Keratinocyte (primary cell): ENCODE measurements around the gene SKIDA1. TPM values are rescaled to one million over a fixed set of nuclear protein-coding genes. Genes with fewer than 3 reads are reported as not detected.
A peak's percentile ranks its signal among the peaks of the same experiment; 100 is the strongest.

Experiments
- DNase-seq: peaks from one replicate; pipeline ENCODE4 v3.0.0-alpha.2; 2011; ENCODE audit warnings: low read depth, missing footprints, low spot score
- FAIRE-seq: peaks from 2 replicates; lab custom pipeline; 2011; peaks lifted over from hg19 to GRCh38; lab: Jason Lieb, UNC
- H2AFZ ChIP-seq: 2 replicates; pipeline ENCODE4 v1.6.0; 2012; ENCODE audit warnings: low read length, control low read depth, inconsistent platforms; ENCODE audit not compliant: control insufficient read depth
- H3K27ac ChIP-seq: 2 replicates; pipeline ENCODE4 v1.5.1; 2011; ENCODE audit warnings: low read length; ENCODE audit not compliant: control insufficient read depth, insufficient read depth
- H3K27me3 ChIP-seq: 3 replicates; pipeline ENCODE4 v1.6.0; 2011; ENCODE audit warnings: low read length; ENCODE audit not compliant: control insufficient read depth, insufficient read depth; ENCODE audit errors: extremely low read depth
- H3K36me3 ChIP-seq, 2 experiments: 2 replicates in 1 of 2; 3 replicates in 1 of 2; pipeline ENCODE4 v1.5.1; 2011; ENCODE audit warnings: low read length in 2 of 2, mild to moderate bottlenecking in 1 of 2; ENCODE audit not compliant: control insufficient read depth in 2 of 2, insufficient read depth in 2 of 2; ENCODE audit errors: extremely low read depth in 1 of 2
- H3K4me1 ChIP-seq: 3 replicates; pipeline ENCODE4 v1.5.1; 2011; ENCODE audit warnings: low read length; ENCODE audit not compliant: control insufficient read depth, insufficient read depth; ENCODE audit errors: extremely low read depth
- H3K4me2 ChIP-seq: 3 replicates; pipeline ENCODE4 v1.6.0; 2011; ENCODE audit warnings: low read depth, low read length; ENCODE audit not compliant: control insufficient read depth, insufficient read depth; ENCODE audit errors: extremely low read depth
- H3K4me3 ChIP-seq, 3 experiments: fragments of 200-600 bp in 1 of 3; sonication (generic) in 1 of 3; 2 replicates in 2 of 3; 3 replicates in 1 of 3; pipeline ENCODE4 v1.5.1; 2011 to 2016; ENCODE audit warnings: low read length in 3 of 3, mild to moderate bottlenecking in 3 of 3, control low read depth in 2 of 3, inconsistent platforms in 1 of 3, low read depth in 1 of 3, mixed read lengths in 1 of 3, mixed run types in 1 of 3, moderate library complexity in 1 of 3; ENCODE audit not compliant: control insufficient read depth in 2 of 3, insufficient read depth in 2 of 3; ENCODE audit errors: extremely low read depth in 1 of 3
- H3K79me2 ChIP-seq: 2 replicates; pipeline ENCODE4 v1.6.0; 2012; ENCODE audit warnings: low read length; ENCODE audit not compliant: control insufficient read depth, insufficient read depth
- H3K9ac ChIP-seq: 3 replicates; pipeline ENCODE4 v1.6.0; 2011; ENCODE audit warnings: low read length; ENCODE audit not compliant: control insufficient read depth, insufficient read depth; ENCODE audit errors: extremely low read depth
- H3K9me1 ChIP-seq: 3 replicates; pipeline ENCODE4 v1.6.0; 2011; ENCODE audit warnings: low read length; ENCODE audit not compliant: control insufficient read depth, insufficient read depth; ENCODE audit errors: extremely low read depth
- H3K9me3 ChIP-seq: 2 replicates; pipeline ENCODE4 v1.5.1; 2012; ENCODE audit warnings: low read depth, low read length; ENCODE audit not compliant: control insufficient read depth
- H4K20me1 ChIP-seq: 3 replicates; pipeline ENCODE4 v1.6.0; 2011; ENCODE audit warnings: low read length; ENCODE audit not compliant: control insufficient read depth, insufficient read depth; ENCODE audit errors: extremely low read depth
- CTCF ChIP-seq, 3 experiments: IDR thresholded peaks in 1 of 3; conservative IDR thresholded peaks in 1 of 3; optimal IDR thresholded peaks in 1 of 3; 2 replicates in 2 of 3; 3 replicates in 1 of 3; pipeline versions ENCODE3 to v1.5.1; 2011; ENCODE audit warnings: low read length in 3 of 3, mild to moderate bottlenecking in 3 of 3, moderate library complexity in 2 of 3, control low read depth in 1 of 3, inconsistent platforms in 1 of 3; ENCODE audit not compliant: insufficient read depth in 2 of 3; ENCODE audit errors: extremely low read depth in 1 of 3
- EZH2 ChIP-seq: IDR thresholded peaks from one replicate; pipeline ENCODE4 v1.6.1; 2012; ENCODE audit warnings: inconsistent platforms, mild to moderate bottlenecking, low read length, moderate library complexity
- dilution Hi-C: fragments of 300-500 bp; cut with MboI; formaldehyde crosslinking; loops from one replicate; pipeline ENCODE4 v1.7.0; 2020; ENCODE audit warnings: low sequenced_read_pairs; ENCODE audit not compliant: extremely low pct_ligation_motif_present
- polyA plus RNA-seq, 5 experiments: library from polyadenylated mRNA; depleted of rRNA in 3 of 5; stranded (reverse) in 3 of 5; stranded (forward) in 1 of 5; unstranded in 1 of 5; fragments of >200 nt; gene quantifications; 1 replicate in 1 of 5; 2 replicates in 3 of 5; 3 replicates in 1 of 5; pipeline versions ENCODE4 v1.2.1 to v1.2.3, GENCODE V29; 2011 to 2012; ENCODE audit warnings: missing spikeins in 2 of 5, low read depth in 1 of 5, low replicate concordance in 1 of 5

Gene SKIDA1
- polyA plus RNA-seq, 1 donor (not counting 4 experiments of a cell fraction or from before 2014, with no cell fraction given): 0.13 TPM

GRCh38 chr10:21527598-21528235 is 2.2 kb upstream of the SKIDA1 start:
- no peaks in the 10 kb centered on the region for H3K27me3 ChIP-seq
- DNase-seq (no peak), FAIRE-seq (peak; percentile 60)
- no peak for TF ChIP-seq CTCF (optimal IDR thresholded peaks at IDR 0.05 in 1 of 3, IDR thresholded peaks at IDR 0.05 in 1 of 3, conservative IDR thresholded peaks at IDR 0.05 in 1 of 3; ENCODE audit: extremely low read depth in 1 of 3, insufficient read depth in 2 of 3, low read length in 3 of 3)
- no peak for TF ChIP-seq EZH2
- no peaks in the 10 kb centered on the region for H3K9me1 ChIP-seq
- H2AFZ ChIP-seq: peak overlapping the region; percentile 57
- H3K36me3 ChIP-seq: no peaks in the 10 kb centered on the region
- peak overlapping the region; percentile 83 for H3K9ac ChIP-seq
- peak overlapping the region; percentile 75 for H3K4me2 ChIP-seq
- peaks cover 31% of the 10 kb centered on the region for H3K4me1 ChIP-seq
- no peaks in the 10 kb centered on the region for H4K20me1 ChIP-seq
- H3K4me3 ChIP-seq: peak overlapping the region; percentile 37 to 83 (median 58)
- H3K9me3 ChIP-seq: no peaks in the 10 kb centered on the region
- dilution Hi-C loops: no loop called here
- H3K27ac ChIP-seq: peak overlapping the region; percentile 95
- no peaks in the 10 kb centered on the region for H3K79me2 ChIP-seq

- TF ChIP-seq EZH2 (no peak), CTCF (optimal IDR thresholded peaks at IDR 0.05 in 1 of 3, IDR thresholded peaks at IDR 0.05 in 1 of 3, conservative IDR thresholded peaks at IDR 0.05 in 1 of 3; ENCODE audit: extremely low read depth in 1 of 3, insufficient read depth in 2 of 3, low read length in 3 of 3) (no peak)
- Histone ChIP-seq H3K9ac (peak overlapping the region; percentile 83), H4K20me1 (no peaks in the 10 kb centered on the region), H3K9me3 (no peaks in the 10 kb centered on the region), H2AFZ (peak overlapping the region; percentile 57), H3K4me2 (peak overlapping the region; percentile 75), H3K4me1 (peaks cover 28% of the 10 kb centered on the region), H3K4me3 (peak overlapping the region; percentile 58 to 83 (median 64)), H3K27ac (peak overlapping the region; percentile 95), H3K9me1 (no peaks in the 10 kb centered on the region), H3K36me3 (no peaks in the 10 kb centered on the region), H3K79me2 (no peaks in the 10 kb centered on the region), H3K27me3 (no peaks in the 10 kb centered on the region)
- dilution Hi-C loops: no loop called here
- FAIRE-seq (no peak), DNase-seq (no peak)
Observed at GRCh38 chr10:21526860-21527597, 1.5 kb upstream of the SKIDA1 start.
